ENCODE measurements around the gene HEPHL1.

Gene HEPHL1

DNA sequence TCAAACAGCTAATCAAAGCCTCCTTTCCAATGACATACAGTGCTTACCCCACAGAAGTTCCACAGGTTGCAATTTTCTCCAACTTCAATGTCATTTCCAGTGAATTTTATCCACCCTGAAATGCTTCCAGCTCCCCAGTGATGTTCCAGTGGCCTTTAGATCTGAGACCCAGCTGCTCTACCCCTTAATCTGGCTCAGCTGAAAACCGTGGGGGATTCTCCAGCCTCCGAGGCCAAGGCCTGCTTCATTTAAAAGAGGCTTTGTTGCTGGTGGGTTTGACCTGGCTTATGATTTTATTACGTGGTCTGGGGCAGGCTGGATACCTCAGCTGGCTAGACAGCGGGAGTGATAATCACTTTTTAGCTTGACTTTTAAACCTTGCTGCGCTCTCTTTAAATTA is 10.9 kb downstream of the HEPHL1 start:
- TF ChIP-seq, protein P1, sequence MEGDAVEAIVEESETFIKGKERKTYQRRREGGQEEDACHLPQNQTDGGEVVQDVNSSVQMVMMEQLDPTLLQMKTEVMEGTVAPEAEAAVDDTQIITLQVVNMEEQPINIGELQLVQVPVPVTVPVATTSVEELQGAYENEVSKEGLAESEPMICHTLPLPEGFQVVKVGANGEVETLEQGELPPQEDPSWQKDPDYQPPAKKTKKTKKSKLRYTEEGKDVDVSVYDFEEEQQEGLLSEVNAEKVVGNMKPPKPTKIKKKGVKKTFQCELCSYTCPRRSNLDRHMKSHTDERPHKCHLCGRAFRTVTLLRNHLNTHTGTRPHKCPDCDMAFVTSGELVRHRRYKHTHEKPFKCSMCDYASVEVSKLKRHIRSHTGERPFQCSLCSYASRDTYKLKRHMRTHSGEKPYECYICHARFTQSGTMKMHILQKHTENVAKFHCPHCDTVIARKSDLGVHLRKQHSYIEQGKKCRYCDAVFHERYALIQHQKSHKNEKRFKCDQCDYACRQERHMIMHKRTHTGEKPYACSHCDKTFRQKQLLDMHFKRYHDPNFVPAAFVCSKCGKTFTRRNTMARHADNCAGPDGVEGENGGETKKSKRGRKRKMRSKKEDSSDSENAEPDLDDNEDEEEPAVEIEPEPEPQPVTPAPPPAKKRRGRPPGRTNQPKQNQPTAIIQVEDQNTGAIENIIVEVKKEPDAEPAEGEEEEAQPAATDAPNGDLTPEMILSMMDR (IDR thresholded peaks at IDR 0.05; ENCODE audit: low read length) = no peak
- TF ChIP-seq EZH2 (IDR thresholded peaks at IDR 0.05; ENCODE audit: borderline replicate concordance, low read length) = no peak
- Histone ChIP-seq H3K9ac (ENCODE audit: low read length) (no peak overlapping the region), H3K4me3 (ENCODE audit: low read depth, low read length, poor library complexity, severe bottlenecking) (no peak overlapping the region), H2AFZ (ENCODE audit: low read length) (no peak overlapping the region), H3K27me3 (ENCODE audit: insufficient read depth, low read length) (no peaks in the 10 kb centered on the region), H3K4me1 (ENCODE audit: insufficient read depth, low read length, severe bottlenecking) (no peaks in the 10 kb centered on the region), H3K36me3 (ENCODE audit: insufficient read depth, low read length) (no peaks in the 10 kb centered on the region), H3K9me2 (ENCODE audit: low read depth, low read length) (no peaks in the 10 kb centered on the region), H3K9me3 (ENCODE audit: low read length) (no peaks in the 10 kb centered on the region), H3K4me2 (ENCODE audit: low read length) (no peak overlapping the region), H4K20me1 (ENCODE audit: insufficient read depth, low read length) (no peaks in the 10 kb centered on the region), H3K27ac (ENCODE audit: low read depth, low read length, poor library complexity, severe bottlenecking) (no peak overlapping the region), H3K79me2 (ENCODE audit: insufficient read depth, low read length) (no peaks in the 10 kb centered on the region), H3F3A (ENCODE audit: insufficient read depth, low read length) (no peaks in the 10 kb centered on the region)

DNA sequence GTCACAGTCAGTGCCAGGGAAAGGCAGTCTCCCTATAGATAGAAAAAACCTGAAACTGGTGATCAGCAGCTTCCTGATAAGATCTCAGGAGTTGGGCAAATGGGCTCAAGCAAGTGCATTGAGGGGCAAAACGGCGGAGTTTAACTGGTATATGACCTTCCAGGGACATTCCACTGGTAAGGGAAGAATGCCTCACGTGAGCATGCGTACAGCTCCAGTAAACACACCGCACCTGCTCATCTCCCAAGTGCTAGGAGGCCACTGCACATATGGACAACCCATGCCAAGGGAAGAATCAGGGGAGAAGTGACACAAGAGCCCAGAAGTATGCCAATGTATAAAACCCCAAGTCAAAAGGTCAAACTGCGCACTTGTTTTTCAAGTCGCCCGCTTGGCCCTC is 11.6 kb downstream of the HEPHL1 start:
- no peaks in the 10 kb centered on the region for H3K79me2 ChIP-seq (ENCODE audit: insufficient read depth, low read length)
- no peak overlapping the region for H3K4me2 ChIP-seq (ENCODE audit: low read length)
- H3K4me3 ChIP-seq (ENCODE audit: low read depth, low read length, poor library complexity, severe bottlenecking) = no peak overlapping the region
- no peak for TF ChIP-seq EZH2 (IDR thresholded peaks at IDR 0.05; ENCODE audit: borderline replicate concordance, low read length)
- TF ChIP-seq, protein P1 (IDR thresholded peaks at IDR 0.05; ENCODE audit: low read length) = no peak
- no peaks in the 10 kb centered on the region for H3K9me2 ChIP-seq (ENCODE audit: low read depth, low read length)
- no peaks in the 10 kb centered on the region for H3K27me3 ChIP-seq (ENCODE audit: insufficient read depth, low read length)
- no peak overlapping the region for H2AFZ ChIP-seq (ENCODE audit: low read length)
- no peaks in the 10 kb centered on the region for H4K20me1 ChIP-seq (ENCODE audit: insufficient read depth, low read length)
- no peaks in the 10 kb centered on the region for H3K36me3 ChIP-seq (ENCODE audit: insufficient read depth, low read length)
- no peaks in the 10 kb centered on the region for H3F3A ChIP-seq (ENCODE audit: insufficient read depth, low read length)
- no peak overlapping the region for H3K27ac ChIP-seq (ENCODE audit: low read depth, low read length, poor library complexity, severe bottlenecking)
- H3K9ac ChIP-seq (ENCODE audit: low read length) = no peak overlapping the region
- H3K9me3 ChIP-seq (ENCODE audit: low read length) = no peaks in the 10 kb centered on the region
- H3K4me1 ChIP-seq (ENCODE audit: insufficient read depth, low read length, severe bottlenecking) = no peaks in the 10 kb centered on the region

GRCh38 chr11:94034207-94034606 is 13.1 kb downstream of the HEPHL1 start:
- H3K4me2 ChIP-seq (ENCODE audit: low read length) = no peak overlapping the region
- H3K79me2 ChIP-seq (ENCODE audit: insufficient read depth, low read length) = no peaks in the 10 kb centered on the region
- H3K9me2 ChIP-seq (ENCODE audit: low read depth, low read length) = no peaks in the 10 kb centered on the region
- H3K27me3 ChIP-seq (ENCODE audit: insufficient read depth, low read length) = no peaks in the 10 kb centered on the region
- no peak overlapping the region for H3K27ac ChIP-seq (ENCODE audit: low read depth, low read length, poor library complexity, severe bottlenecking)
- H3K36me3 ChIP-seq (ENCODE audit: insufficient read depth, low read length) = no peaks in the 10 kb centered on the region
- H3K4me1 ChIP-seq (ENCODE audit: insufficient read depth, low read length, severe bottlenecking) = no peaks in the 10 kb centered on the region
- no peak for TF ChIP-seq EZH2 (IDR thresholded peaks at IDR 0.05; ENCODE audit: borderline replicate concordance, low read length)
- TF ChIP-seq, protein P1 (IDR thresholded peaks at IDR 0.05; ENCODE audit: low read length) = no peak
- no peak overlapping the region for H3K4me3 ChIP-seq (ENCODE audit: low read depth, low read length, poor library complexity, severe bottlenecking)
- H3K9ac ChIP-seq (ENCODE audit: low read length) = no peak overlapping the region
- H2AFZ ChIP-seq (ENCODE audit: low read length) = no peak overlapping the region
- no peaks in the 10 kb centered on the region for H3K9me3 ChIP-seq (ENCODE audit: low read length)
- H3F3A ChIP-seq (ENCODE audit: insufficient read depth, low read length) = no peaks in the 10 kb centered on the region
- H4K20me1 ChIP-seq (ENCODE audit: insufficient read depth, low read length) = no peaks in the 10 kb centered on the region

Measured in OCI-LY1 (cell line).